ENCODE measurements around the gene KRTAP4-7.

DNA sequence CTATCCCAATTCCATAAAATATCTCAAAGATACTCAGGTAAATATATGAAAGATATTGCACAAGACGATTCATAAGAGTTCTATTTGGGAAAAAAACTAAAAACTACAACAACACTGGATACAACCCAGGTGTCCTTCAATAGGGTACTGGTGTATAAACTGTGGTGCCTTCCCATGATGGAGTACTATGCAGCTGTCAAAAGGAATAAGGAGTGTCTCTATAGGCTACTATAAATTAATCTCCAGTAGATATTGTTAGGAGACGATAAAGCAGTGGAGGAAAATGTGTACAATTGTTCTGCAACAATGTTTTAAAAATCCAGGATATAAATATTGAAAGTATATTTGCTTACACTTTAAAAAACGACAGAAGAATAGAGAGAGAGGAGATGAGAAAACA is 42.5 kb downstream of the KRTAP4-7 start:
- TF ChIP-seq, protein P1, sequence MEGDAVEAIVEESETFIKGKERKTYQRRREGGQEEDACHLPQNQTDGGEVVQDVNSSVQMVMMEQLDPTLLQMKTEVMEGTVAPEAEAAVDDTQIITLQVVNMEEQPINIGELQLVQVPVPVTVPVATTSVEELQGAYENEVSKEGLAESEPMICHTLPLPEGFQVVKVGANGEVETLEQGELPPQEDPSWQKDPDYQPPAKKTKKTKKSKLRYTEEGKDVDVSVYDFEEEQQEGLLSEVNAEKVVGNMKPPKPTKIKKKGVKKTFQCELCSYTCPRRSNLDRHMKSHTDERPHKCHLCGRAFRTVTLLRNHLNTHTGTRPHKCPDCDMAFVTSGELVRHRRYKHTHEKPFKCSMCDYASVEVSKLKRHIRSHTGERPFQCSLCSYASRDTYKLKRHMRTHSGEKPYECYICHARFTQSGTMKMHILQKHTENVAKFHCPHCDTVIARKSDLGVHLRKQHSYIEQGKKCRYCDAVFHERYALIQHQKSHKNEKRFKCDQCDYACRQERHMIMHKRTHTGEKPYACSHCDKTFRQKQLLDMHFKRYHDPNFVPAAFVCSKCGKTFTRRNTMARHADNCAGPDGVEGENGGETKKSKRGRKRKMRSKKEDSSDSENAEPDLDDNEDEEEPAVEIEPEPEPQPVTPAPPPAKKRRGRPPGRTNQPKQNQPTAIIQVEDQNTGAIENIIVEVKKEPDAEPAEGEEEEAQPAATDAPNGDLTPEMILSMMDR (IDR thresholded peaks at IDR 0.05): no peak
- no peak for TF ChIP-seq ZFX (IDR thresholded peaks at IDR 0.05; ENCODE audit: borderline replicate concordance)

All from 22Rv1 (cell line).